GM23338 (cell line): ENCODE results near the gene SLC25A29. TPM values are rescaled to one million over a fixed set of nuclear protein-coding genes. Genes with fewer than 3 reads are reported as not detected.

Experiments used
- ATAC-seq: fragments of 200-7000 bp; cut with Tn5 transposase; 3 replicates; pipeline ENCODE4 v1.9.1; 2020
- DNase-seq: peaks from one replicate; pipeline ENCODE4 v3.0.0-alpha.2; 2015; ENCODE audit warnings: low spot score
- H2AFZ ChIP-seq: fragments of 200-600 bp; sonication (generic); 2 replicates; pipeline ENCODE4 v1.8.0; 2016; ENCODE audit warnings: antibody characterized with exemption, mild to moderate bottlenecking, moderate library complexity
- H3F3A ChIP-seq: fragments of 200-600 bp; sonication (generic); replicated peaks from 2 replicates; pipeline ENCODE4 v1.8.0; 2017; ENCODE audit warnings: antibody characterized with exemption, mixed run types, low read depth
- H3K27ac ChIP-seq: fragments of 200-600 bp; sonication (generic); 2 replicates; pipeline ENCODE4 v1.6.1; 2016; ENCODE audit warnings: low read depth
- H3K27me3 ChIP-seq: fragments of 200-600 bp; sonication (generic); 2 replicates; pipeline ENCODE4 v1.8.0; 2016; ENCODE audit warnings: mild to moderate bottlenecking, mixed run types, moderate library complexity; ENCODE audit not compliant: insufficient read depth
- H3K36me3 ChIP-seq: fragments of 200-600 bp; sonication (generic); 2 replicates; pipeline ENCODE4 v1.8.0; 2016; ENCODE audit warnings: mild to moderate bottlenecking; ENCODE audit not compliant: insufficient read depth
- H3K4me1 ChIP-seq: fragments of 200-600 bp; sonication (generic); 2 replicates; pipeline ENCODE4 v1.8.0; 2016; ENCODE audit warnings: mild to moderate bottlenecking, moderate library complexity; ENCODE audit not compliant: insufficient read depth
- H3K4me2 ChIP-seq: fragments of 200-600 bp; sonication (generic); 2 replicates; pipeline ENCODE4 v1.7.1; 2017; ENCODE audit warnings: mixed run types
- H3K4me3 ChIP-seq: fragments of 200-600 bp; sonication (generic); 2 replicates; pipeline ENCODE4 v1.6.1; 2016; ENCODE audit warnings: mixed run types
- H3K79me2 ChIP-seq: fragments of 200-600 bp; sonication (generic); replicated peaks from 2 replicates; pipeline ENCODE4 v1.8.0; 2017; ENCODE audit warnings: mild to moderate bottlenecking; ENCODE audit not compliant: insufficient read depth
- H3K9me2 ChIP-seq: fragments of 200-600 bp; sonication (generic); 2 replicates; pipeline ENCODE4 v1.8.0; 2017; ENCODE audit not compliant: insufficient read depth
- H4K20me1 ChIP-seq: fragments of 200-600 bp; sonication (generic); replicated peaks from 2 replicates; pipeline ENCODE4 v1.8.0; 2017; ENCODE audit warnings: mild to moderate bottlenecking; ENCODE audit not compliant: insufficient read depth
- H3K27ac Mint-ChIP-seq: 2 replicates; pipeline ENCODE4 v1.8.0; 2020; ENCODE audit warnings: inconsistent platforms, mild to moderate bottlenecking, moderate library complexity, mixed read lengths
- H3K27me3 Mint-ChIP-seq: 3 replicates; pipeline ENCODE4 v1.8.0; 2022; ENCODE audit warnings: low read depth, mild to moderate bottlenecking, moderate library complexity, mixed read lengths, inconsistent platforms; ENCODE audit not compliant: insufficient read depth, poor library complexity
- H3K36me3 Mint-ChIP-seq: 3 replicates; pipeline ENCODE4 v1.8.0; 2021; ENCODE audit warnings: low read depth, mild to moderate bottlenecking, inconsistent platforms, moderate library complexity, mixed read lengths
- H3K4me1 Mint-ChIP-seq: 3 replicates; pipeline ENCODE4 v1.8.0; 2020; ENCODE audit warnings: mild to moderate bottlenecking, inconsistent platforms, mixed read lengths
- H3K4me3 Mint-ChIP-seq: 3 replicates; pipeline ENCODE4 v1.8.0; 2021; ENCODE audit warnings: moderate library complexity, mild to moderate bottlenecking, inconsistent platforms, mixed read lengths
- H3K9me3 Mint-ChIP-seq: 3 replicates; pipeline ENCODE4 v1.8.0; 2020; ENCODE audit warnings: moderate library complexity, mild to moderate bottlenecking, inconsistent platforms, mixed read lengths
- CREB1 ChIP-seq: fragments of 250-450 bp; sonication (Bioruptor Pico); IDR thresholded peaks from 2 replicates; pipeline ENCODE4 v1.5.0; 2020; ENCODE audit warnings: low read depth, mild to moderate bottlenecking, moderate library complexity
- CTCF ChIP-seq, 2 experiments: fragments of 200-600 bp in 1 of 2; sonication (generic) in 1 of 2; conservative IDR thresholded peaks; 2 replicates each; pipeline versions ENCODE4 v1.5.1 to v1.6.1; 2016 to 2017; ENCODE audit warnings: antibody characterized with exemption in 2 of 2, low read depth in 2 of 2, mild to moderate bottlenecking in 2 of 2, moderate library complexity in 1 of 2
- ETS1 ChIP-seq: IDR thresholded peaks from 2 replicates; pipeline ENCODE4 v1.6.1; 2016; ENCODE audit warnings: antibody characterized with exemption
- EZH2phosphoT487 ChIP-seq: fragments of 200-600 bp; sonication (generic); IDR thresholded peaks from one replicate; pipeline ENCODE4 v1.8.1; 2018; ENCODE audit warnings: antibody characterized with exemption; ENCODE audit not compliant: unreplicated experiment
- JUNB ChIP-seq: IDR thresholded peaks from one replicate; pipeline ENCODE4 v1.6.1; 2016; ENCODE audit warnings: antibody characterized with exemption; ENCODE audit not compliant: unreplicated experiment
- NANOG ChIP-seq: IDR thresholded peaks from 2 replicates; pipeline ENCODE4 v1.6.1; 2016; ENCODE audit warnings: antibody characterized with exemption, borderline replicate concordance
- POLR2AphosphoS5 ChIP-seq: IDR thresholded peaks from 2 replicates; pipeline ENCODE4 v1.6.1; 2016; ENCODE audit warnings: antibody characterized with exemption, low read depth
- REST ChIP-seq: IDR thresholded peaks from one replicate; pipeline ENCODE4 v1.6.1; 2018; ENCODE audit warnings: antibody characterized with exemption; ENCODE audit not compliant: unreplicated experiment
- STAT1 ChIP-seq: IDR thresholded peaks from one replicate; pipeline ENCODE4 v1.6.1; 2016; ENCODE audit warnings: antibody characterized with exemption; ENCODE audit not compliant: unreplicated experiment
- ZNF114 ChIP-seq: fragments of 250-450 bp; sonication (Bioruptor Pico); IDR thresholded peaks from 2 replicates; pipeline ENCODE4 v1.5.0; 2020; ENCODE audit warnings: mild to moderate bottlenecking, moderate library complexity
- ZNF462 ChIP-seq: fragments of 250-450 bp; sonication (Bioruptor Pico); IDR thresholded peaks from 2 replicates; pipeline ENCODE4 v1.5.0; 2020; ENCODE audit warnings: mild to moderate bottlenecking, moderate library complexity
- polyA plus RNA-seq: library from polyadenylated mRNA; unstranded; fragments of >200 nt; fragmentation: Nextera tagmentation; extraction: Ambion mirVana; gene quantifications from 2 replicates; pipeline ENCODE4 v1.2.1, GENCODE V29; 2016
- total RNA-seq: library from RNA; depleted of rRNA; stranded (reverse); fragments of >200 nt; shearing (Covaris generic); gene quantifications from 2 replicates; pipeline ENCODE4 v1.2.3, GENCODE V29; 2014

Gene SLC25A29
- total and polyA plus RNA-seq, 2 experiments from 2014 or later = 65.6 to 206 TPM

- Histone ChIP-seq H3K4me2 (no peak overlapping the region), H3K4me1 (no peaks in the 10 kb centered on the region), H3F3A (no peaks in the 10 kb centered on the region), H3K27ac (no peak overlapping the region), H3K9me2 (no peaks in the 10 kb centered on the region), H3K27me3 (no peaks in the 10 kb centered on the region), H3K79me2 (no peaks in the 10 kb centered on the region), H2AFZ (no peak overlapping the region), H3K4me3 (no peak overlapping the region), H3K36me3 (no peaks in the 10 kb centered on the region), H4K20me1 (no peaks in the 10 kb centered on the region)
- H3K27me3 Mint-ChIP-seq = peaks cover 9% of the 10 kb centered on the region
- H3K4me1 Mint-ChIP-seq = peaks cover 4% of the 10 kb centered on the region; the same call in 2 of the 3 replicates
- DNase-seq (no peak), ATAC-seq (no peak)
- no peak overlapping the region for H3K4me3 Mint-ChIP-seq
- no peak overlapping the region for H3K27ac Mint-ChIP-seq
- no peaks in the 10 kb centered on the region for H3K9me3 Mint-ChIP-seq
- TF ChIP-seq POLR2AphosphoS5 = no peak
- no peak for TF ChIP-seq JUNB
- TF ChIP-seq CTCF (conservative IDR thresholded peaks at IDR 0.05; ENCODE audit: low read depth in 2 of 2) = no peak
- TF ChIP-seq ZNF462 (CRISPR knock-in tag) = no peak
- TF ChIP-seq STAT1 = no peak
- no peak for TF ChIP-seq EZH2phosphoT487
- TF ChIP-seq ETS1 = no peak
- TF ChIP-seq ZNF114 (CRISPR knock-in tag) = no peak
- TF ChIP-seq NANOG = no peak
- no peak for TF ChIP-seq CREB1 (CRISPR knock-in tag)
- no peak for TF ChIP-seq REST
- no peaks in the 10 kb centered on the region for H3K36me3 Mint-ChIP-seq
Measured at GRCh38 chr14:100325958-100326357, 19.7 kb upstream of the SLC25A29 start.
